Measurements from ENCODE around the gene ATXN3L. TPM values are rescaled to one million over a fixed set of nuclear protein-coding genes. Genes with fewer than 3 reads are reported as not detected.

Gene ATXN3L
- total RNA-seq: not detected

GRCh38 chrX:13319953-13320352 is at the start of gene ATXN3L:
Gene ATXN3L (minus strand): TSS chrX:13320053. CDS start chrX:13319934, 119 bp downstream.

Other genes starting within 250 kb of the ATXN3L start
- gene EGFL6, start 249.5 kb upstream of the ATXN3L start, total RNA-seq: 20.2 TPM

Data from metanephros (tissue), 1 donor.